Epithelial cell of esophagus (primary cell): ENCODE data around the gene CAMK4.

ENCODE experiments used
- DNase-seq: peaks from one replicate; pipeline ENCODE4 v3.0.0; 2010; ENCODE audit warnings: low read depth
- H3K4me3 ChIP-seq: 2 replicates; pipeline ENCODE4 v1.5.1; 2011; ENCODE audit warnings: mild to moderate bottlenecking, low read length, control low read depth
- TF ChIP-seq, protein P1 (sequence below): IDR thresholded peaks from 2 replicates; pipeline ENCODE4 v1.5.1; 2011; ENCODE audit warnings: low read depth, mild to moderate bottlenecking, low read length, control low read depth, inconsistent platforms; ENCODE audit not compliant: insufficient read depth; ENCODE audit errors: missing control alignments

The CAMK4 gene

DNA sequence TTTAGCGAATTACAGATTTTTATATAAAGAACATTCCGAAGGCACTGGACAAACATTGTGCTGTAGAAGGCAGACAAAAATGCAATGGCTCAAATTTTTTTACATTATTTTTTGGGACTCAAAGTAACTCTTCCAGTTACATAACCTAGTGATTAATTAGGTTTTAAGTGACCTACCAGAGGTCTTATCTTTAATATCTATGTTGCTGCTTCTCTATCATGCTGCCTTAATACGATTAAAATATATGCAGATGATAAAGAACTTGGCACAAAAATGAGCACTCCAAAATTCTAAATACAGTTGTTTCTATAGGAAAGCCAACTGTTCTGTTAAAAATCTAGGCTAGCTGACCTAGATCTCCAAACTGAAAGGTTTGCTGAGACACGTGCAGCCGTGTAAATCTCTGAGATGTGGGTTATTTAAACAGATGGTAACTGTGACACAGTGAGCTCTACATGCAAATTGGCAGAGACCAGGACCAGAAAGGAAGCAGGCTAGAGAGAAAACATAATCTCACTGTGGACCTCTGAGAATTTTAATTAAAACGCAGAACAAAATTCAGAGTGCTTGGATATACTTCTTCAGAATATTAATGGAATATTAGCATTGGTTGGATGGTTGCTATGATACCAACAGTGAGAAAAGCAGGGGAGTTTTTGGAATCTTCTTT, 56.2 kb downstream of the CAMK4 start:
- no peak for DNase-seq
- TF ChIP-seq, protein P1, sequence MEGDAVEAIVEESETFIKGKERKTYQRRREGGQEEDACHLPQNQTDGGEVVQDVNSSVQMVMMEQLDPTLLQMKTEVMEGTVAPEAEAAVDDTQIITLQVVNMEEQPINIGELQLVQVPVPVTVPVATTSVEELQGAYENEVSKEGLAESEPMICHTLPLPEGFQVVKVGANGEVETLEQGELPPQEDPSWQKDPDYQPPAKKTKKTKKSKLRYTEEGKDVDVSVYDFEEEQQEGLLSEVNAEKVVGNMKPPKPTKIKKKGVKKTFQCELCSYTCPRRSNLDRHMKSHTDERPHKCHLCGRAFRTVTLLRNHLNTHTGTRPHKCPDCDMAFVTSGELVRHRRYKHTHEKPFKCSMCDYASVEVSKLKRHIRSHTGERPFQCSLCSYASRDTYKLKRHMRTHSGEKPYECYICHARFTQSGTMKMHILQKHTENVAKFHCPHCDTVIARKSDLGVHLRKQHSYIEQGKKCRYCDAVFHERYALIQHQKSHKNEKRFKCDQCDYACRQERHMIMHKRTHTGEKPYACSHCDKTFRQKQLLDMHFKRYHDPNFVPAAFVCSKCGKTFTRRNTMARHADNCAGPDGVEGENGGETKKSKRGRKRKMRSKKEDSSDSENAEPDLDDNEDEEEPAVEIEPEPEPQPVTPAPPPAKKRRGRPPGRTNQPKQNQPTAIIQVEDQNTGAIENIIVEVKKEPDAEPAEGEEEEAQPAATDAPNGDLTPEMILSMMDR = no peak
- H3K4me3 ChIP-seq = no peak overlapping the region

DNA sequence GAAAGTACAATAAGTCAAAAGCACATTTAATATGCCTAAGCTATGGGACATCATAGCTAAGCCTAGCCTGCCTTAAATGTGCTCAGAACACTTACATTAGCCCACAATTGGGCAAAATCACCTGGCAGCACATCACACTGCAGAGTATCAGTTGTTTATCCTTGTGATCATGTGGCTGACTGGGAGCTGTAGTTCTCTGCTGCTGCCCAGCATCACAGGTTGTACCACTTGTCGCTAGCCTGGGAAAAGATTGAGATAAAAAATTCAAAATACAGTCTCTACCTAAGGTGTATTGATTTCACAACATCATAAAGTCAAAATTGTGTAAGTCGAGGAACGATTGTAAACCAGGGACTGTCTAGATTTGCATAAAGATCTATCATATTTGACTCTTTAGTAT, 58.6 kb downstream of the CAMK4 start:
- TF ChIP-seq, protein P1 = no peak
- no peak for DNase-seq
- H3K4me3 ChIP-seq = no peak overlapping the region

DNA sequence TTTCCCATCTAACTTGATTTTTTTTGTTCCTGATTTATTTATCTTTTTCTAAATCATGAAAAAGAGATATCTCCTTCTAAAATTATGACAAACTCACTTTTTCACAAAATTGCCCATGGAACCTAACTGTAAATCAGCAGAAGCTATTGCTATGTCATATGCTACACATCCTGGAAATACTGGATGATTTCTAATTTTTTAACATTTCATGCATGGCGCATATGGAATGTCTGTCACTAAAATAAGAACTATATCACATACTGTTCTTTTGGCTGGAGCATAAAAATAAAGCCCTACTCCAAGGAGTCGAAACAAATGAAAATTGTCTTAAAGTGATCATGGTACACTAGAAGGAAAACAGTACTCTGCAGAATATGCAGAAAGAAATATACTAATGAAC, 60.6 kb downstream of the CAMK4 start:
- no peak for DNase-seq
- H3K4me3 ChIP-seq = no peak overlapping the region
- TF ChIP-seq, protein P1 = no peak

DNA sequence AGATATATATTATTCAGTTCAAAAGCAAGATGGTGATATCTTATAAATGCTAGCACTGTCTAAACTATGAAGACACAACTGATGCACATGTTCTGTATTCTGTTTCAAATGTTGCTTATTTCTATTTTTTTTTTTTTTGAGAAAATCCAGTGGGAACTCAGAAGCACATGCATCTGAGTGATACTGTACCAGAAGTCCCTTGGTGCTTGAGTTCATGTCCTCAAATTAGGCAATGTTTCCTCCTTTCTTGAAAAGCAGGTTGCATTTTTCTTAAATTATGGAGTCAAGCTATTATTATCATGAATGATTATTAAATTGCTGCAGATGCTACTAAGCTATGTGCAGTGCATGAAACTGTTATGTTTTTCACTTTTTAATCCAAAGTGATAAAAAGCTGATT, 70.4 kb downstream of the CAMK4 start:
- H3K4me3 ChIP-seq = no peak overlapping the region
- TF ChIP-seq, protein P1 = no peak
- DNase-seq = no peak

DNA sequence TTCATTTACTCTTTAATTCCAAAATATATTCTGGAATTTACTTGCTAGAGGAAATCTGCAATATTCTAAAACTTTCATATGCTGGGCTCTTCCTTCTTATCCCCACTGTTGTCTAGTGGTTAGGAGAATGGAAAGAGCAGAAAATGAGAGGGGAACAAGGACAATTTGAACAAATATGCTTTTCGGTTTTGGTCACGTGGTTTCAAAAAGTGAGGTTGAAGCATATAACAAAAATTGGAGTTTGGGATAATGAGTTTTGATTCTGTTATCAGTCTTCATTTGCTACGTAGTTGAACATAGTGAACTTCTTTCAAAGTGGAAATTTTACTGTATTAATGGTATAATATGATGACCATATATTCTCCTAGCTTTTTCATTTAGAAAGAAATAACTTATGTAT, 71.5 kb downstream of the CAMK4 start:
- TF ChIP-seq, protein P1 = no peak
- DNase-seq = no peak
- H3K4me3 ChIP-seq = no peak overlapping the region

DNA sequence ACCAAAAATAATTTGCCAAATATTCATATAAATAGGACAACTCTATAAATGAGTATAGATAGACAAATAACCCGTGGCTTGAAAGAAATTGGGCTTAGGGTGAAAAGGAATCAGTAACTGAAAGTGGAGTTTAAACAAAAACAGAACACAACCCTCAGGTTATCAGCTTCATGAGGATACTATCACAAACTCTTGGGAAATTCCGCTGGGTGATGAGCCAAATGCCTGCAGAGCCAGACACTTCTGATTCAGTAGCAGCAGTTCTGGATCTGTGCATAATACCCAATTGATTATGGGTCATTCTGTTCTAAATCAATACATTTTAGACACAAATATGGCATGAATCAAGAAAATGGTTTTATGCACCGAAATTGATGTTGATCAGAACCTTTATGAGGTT, 72.4 kb downstream of the CAMK4 start:
- H3K4me3 ChIP-seq = no peak overlapping the region
- DNase-seq = no peak
- TF ChIP-seq, protein P1 = no peak

DNA sequence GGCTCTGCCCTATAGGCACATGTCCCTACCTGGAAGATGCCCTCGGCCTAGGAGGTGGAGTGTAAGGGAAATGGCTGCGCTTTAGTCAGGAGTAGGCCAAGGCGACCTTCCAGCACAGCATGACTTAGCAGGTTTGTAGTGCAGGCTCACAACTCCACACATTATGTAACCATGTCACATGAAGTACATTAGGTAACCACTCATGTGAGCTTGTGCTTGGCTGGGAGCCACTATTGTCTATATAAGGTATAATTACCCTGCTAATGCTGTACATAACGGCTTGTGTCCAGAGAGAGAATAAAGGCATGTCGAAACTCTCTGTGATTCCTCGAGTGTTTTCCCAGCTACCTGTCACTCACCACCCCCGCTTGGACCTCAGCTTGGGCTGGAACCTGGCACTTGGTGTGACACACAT, 74.9 kb downstream of the CAMK4 start:
- no peak overlapping the region for H3K4me3 ChIP-seq
- DNase-seq = peak; percentile 1
- TF ChIP-seq, protein P1 = no peak
